GM10266 (cell line): ENCODE data around the gene PODNL1.

Experiments used
- DNase-seq: peaks from one replicate; pipeline ENCODE4 v3.0.0; 2012; ENCODE audit errors: extremely low spot score
- CTCF ChIP-seq: IDR thresholded peaks from 2 replicates; pipeline ENCODE4 v1.5.1; 2012; ENCODE audit warnings: mild to moderate bottlenecking, low read depth; ENCODE audit not compliant: control insufficient read depth, insufficient read depth; ENCODE audit errors: missing control alignments

Gene PODNL1

GRCh38 chr19:13896227-13896626, 42.0 kb downstream of the PODNL1 start:
- DNase-seq: no peak
- no peak for TF ChIP-seq CTCF

GRCh38 chr19:13894552-13894951, 43.7 kb downstream of the PODNL1 start:
- no peak for DNase-seq
- TF ChIP-seq CTCF: no peak

- TF ChIP-seq CTCF: no peak
- no peak for DNase-seq
Observed at GRCh38 chr19:13892870-13893269, 45.3 kb downstream of the PODNL1 start.

- TF ChIP-seq CTCF: no peak
- DNase-seq: no peak
Observed at GRCh38 chr19:13890136-13890535, 48.1 kb downstream of the PODNL1 start.

GRCh38 chr19:13888281-13888680, 49.9 kb downstream of the PODNL1 start:
- TF ChIP-seq CTCF: no peak
- DNase-seq: no peak

GRCh38 chr19:13887517-13887916, 50.7 kb downstream of the PODNL1 start:
- DNase-seq: no peak
- no peak for TF ChIP-seq CTCF

GRCh38 chr19:13887018-13887436, 51.2 kb downstream of the PODNL1 start:
- TF ChIP-seq CTCF: no peak
- DNase-seq: no peak
